HepG2 (cell line): ENCODE data around the gene IL6R. TPM values are rescaled to one million over a fixed set of nuclear protein-coding genes. Genes with fewer than 3 reads are reported as not detected.

Source experiments
- ERF ChIP-seq: IDR thresholded peaks from 2 replicates; pipeline ENCODE4 v1.6.1; 2018; ENCODE audit warnings: missing biosample characterization, missing genetic modification reagents
- HNF4A ChIP-seq: sonication (generic); formaldehyde crosslinking; IDR thresholded peaks from 2 replicates; pipeline ENCODE4 v1.4.0; 2020; ENCODE audit warnings: missing genetic modification reagents
- HOXA9 ChIP-seq: sonication (generic); formaldehyde crosslinking; IDR thresholded peaks from 2 replicates; pipeline ENCODE4 v1.8.1; 2022; ENCODE audit warnings: missing genetic modification reagents, mild to moderate bottlenecking, moderate library complexity, borderline replicate concordance
- MBNL3 ChIP-seq: fragments of 250-450 bp; sonication (Bioruptor Pico); conservative IDR thresholded peaks from 2 replicates; pipeline ENCODE4 v1.8.0; 2022; ENCODE audit warnings: mild to moderate bottlenecking, inconsistent platforms
- PAWR ChIP-seq: sonication (generic); formaldehyde crosslinking; IDR thresholded peaks from 2 replicates; pipeline ENCODE4 v1.4.0; 2020; ENCODE audit warnings: missing genetic modification reagents, mild to moderate bottlenecking, borderline replicate concordance
- PPARG ChIP-seq: conservative IDR thresholded peaks from 2 replicates; pipeline ENCODE4 v1.6.1; 2016; ENCODE audit warnings: missing biosample characterization, missing genetic modification reagents
- PRMT3 ChIP-seq: sonication (generic); formaldehyde crosslinking; IDR thresholded peaks from 2 replicates; pipeline ENCODE4 v1.8.1; 2022; ENCODE audit warnings: low read depth, mild to moderate bottlenecking, moderate library complexity, missing genetic modification reagents, borderline replicate concordance
- TEAD2 ChIP-seq: sonication (generic); formaldehyde crosslinking; IDR thresholded peaks from 2 replicates; pipeline ENCODE4 v1.9.0; 2021; ENCODE audit warnings: missing genetic modification reagents
- ZKSCAN1 ChIP-seq: fragments of 150-350 bp; IDR thresholded peaks from 2 replicates; pipeline ENCODE4 v1.6.1; 2014; ENCODE audit warnings: low read length
- ZNF180 ChIP-seq: sonication (generic); formaldehyde crosslinking; IDR thresholded peaks from 2 replicates; pipeline ENCODE4 v1.4.0; 2020; ENCODE audit warnings: low read depth, missing genetic modification reagents, borderline replicate concordance
- ZNF20 ChIP-seq: sonication (generic); formaldehyde crosslinking; IDR thresholded peaks from 2 replicates; pipeline ENCODE4 v1.4.0; 2020; ENCODE audit warnings: mild to moderate bottlenecking, moderate library complexity, missing genetic modification reagents
- ZNF251 ChIP-seq: sonication (generic); formaldehyde crosslinking; IDR thresholded peaks from 2 replicates; pipeline ENCODE4 v1.9.0; 2021; ENCODE audit warnings: mild to moderate bottlenecking, missing genetic modification reagents
- ZNF296 ChIP-seq: sonication (generic); formaldehyde crosslinking; conservative IDR thresholded peaks from 2 replicates; pipeline ENCODE4 v1.5.0; 2020; ENCODE audit warnings: mild to moderate bottlenecking, missing genetic modification reagents
- ZNF350 ChIP-seq: sonication (generic); formaldehyde crosslinking; IDR thresholded peaks from 2 replicates; pipeline ENCODE4 v1.4.0; 2020; ENCODE audit warnings: mild to moderate bottlenecking, low read depth, missing genetic modification reagents, borderline replicate concordance
- ZNF598 ChIP-seq: sonication (generic); formaldehyde crosslinking; IDR thresholded peaks from 2 replicates; pipeline ENCODE4 v1.5.1; 2020; ENCODE audit warnings: mild to moderate bottlenecking, missing genetic modification reagents, borderline replicate concordance
- ZNF891 ChIP-seq: sonication (generic); formaldehyde crosslinking; IDR thresholded peaks from 2 replicates; pipeline ENCODE4 v1.5.0; 2020; ENCODE audit warnings: mild to moderate bottlenecking, missing genetic modification reagents
- polyA plus RNA-seq, 8 experiments: library from polyadenylated mRNA; depleted of rRNA in 3 of 8; stranded (reverse) in 7 of 8; unstranded in 1 of 8; fragments of >200 nt; fragmentation: Illumina TruSeq in 4 of 8; extraction: Trizol in 4 of 8; gene quantifications; 2 replicates each; pipeline versions ENCODE4 v1.2.1 to v1.2.3, GENCODE V29; 2011 to 2016; ENCODE audit warnings: low read depth in 4 of 8, missing spikeins in 1 of 8, mixed read lengths in 1 of 8; ENCODE audit not compliant: insufficient read depth in 1 of 8
- total RNA-seq, 5 experiments: library from RNA; depleted of rRNA; stranded (reverse); fragments of >200 nt; fragmentation: Illumina TruSeq; extraction: Trizol; gene quantifications; 2 replicates each; pipeline ENCODE4 v1.2.3, GENCODE V29; 2016; ENCODE audit warnings: low read depth in 1 of 5
- TF ChIP-seq, protein P1 (sequence below): sonication (generic); formaldehyde crosslinking; IDR thresholded peaks from 2 replicates; pipeline ENCODE4 v1.8.0; 2022; ENCODE audit warnings: low read depth, missing genetic modification reagents
- TF ChIP-seq, protein P2 (sequence below): sonication (generic); formaldehyde crosslinking; IDR thresholded peaks from 2 replicates; pipeline ENCODE4 v1.5.0; 2020; ENCODE audit warnings: mild to moderate bottlenecking, missing genetic modification reagents, moderate library complexity
- TF ChIP-seq, protein P3 (sequence below): sonication (generic); formaldehyde crosslinking; IDR thresholded peaks from 2 replicates; pipeline ENCODE4 v1.5.1; 2020; ENCODE audit warnings: mild to moderate bottlenecking, moderate library complexity, missing genetic modification reagents
- TF ChIP-seq, protein P4 (sequence below): sonication (generic); formaldehyde crosslinking; IDR thresholded peaks from 2 replicates; pipeline ENCODE4 v1.4.0; 2020; ENCODE audit warnings: low read depth, missing genetic modification reagents

The IL6R gene
- total and polyA plus RNA-seq, 2 of the 13 experiments (the other 11 are each of a cell fraction or from before 2014, with no cell fraction given) = 5.0 to 24.5 TPM

DNA sequence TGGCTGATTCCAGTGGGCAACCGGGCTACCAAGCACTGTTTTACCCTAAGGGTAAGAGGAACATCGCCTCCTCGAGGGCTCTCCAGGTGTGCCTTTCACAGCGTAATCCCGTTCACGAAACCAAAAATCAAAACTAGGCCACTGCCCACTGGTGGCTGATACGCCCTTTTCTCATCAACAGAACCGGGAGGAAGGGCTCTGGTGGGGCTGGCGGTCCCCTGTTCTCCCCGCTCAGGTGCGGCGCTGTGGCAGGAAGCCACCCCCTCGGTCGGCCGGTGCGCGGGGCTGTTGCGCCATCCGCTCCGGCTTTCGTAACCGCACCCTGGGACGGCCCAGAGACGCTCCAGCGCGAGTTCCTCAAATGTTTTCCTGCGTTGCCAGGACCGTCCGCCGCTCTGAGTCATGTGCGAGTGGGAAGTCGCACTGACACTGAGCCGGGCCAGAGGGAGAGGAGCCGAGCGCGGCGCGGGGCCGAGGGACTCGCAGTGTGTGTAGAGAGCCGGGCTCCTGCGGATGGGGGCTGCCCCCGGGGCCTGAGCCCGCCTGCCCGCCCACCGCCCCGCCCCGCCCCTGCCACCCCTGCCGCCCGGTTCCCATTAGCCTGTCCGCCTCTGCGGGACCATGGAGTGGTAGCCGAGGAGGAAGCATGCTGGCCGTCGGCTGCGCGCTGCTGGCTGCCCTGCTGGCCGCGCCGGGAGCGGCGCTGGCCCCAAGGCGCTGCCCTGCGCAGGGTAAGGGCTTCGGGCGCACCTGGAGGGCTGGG lies at the start of gene IL6R (continued):
- TF ChIP-seq, protein P1, sequence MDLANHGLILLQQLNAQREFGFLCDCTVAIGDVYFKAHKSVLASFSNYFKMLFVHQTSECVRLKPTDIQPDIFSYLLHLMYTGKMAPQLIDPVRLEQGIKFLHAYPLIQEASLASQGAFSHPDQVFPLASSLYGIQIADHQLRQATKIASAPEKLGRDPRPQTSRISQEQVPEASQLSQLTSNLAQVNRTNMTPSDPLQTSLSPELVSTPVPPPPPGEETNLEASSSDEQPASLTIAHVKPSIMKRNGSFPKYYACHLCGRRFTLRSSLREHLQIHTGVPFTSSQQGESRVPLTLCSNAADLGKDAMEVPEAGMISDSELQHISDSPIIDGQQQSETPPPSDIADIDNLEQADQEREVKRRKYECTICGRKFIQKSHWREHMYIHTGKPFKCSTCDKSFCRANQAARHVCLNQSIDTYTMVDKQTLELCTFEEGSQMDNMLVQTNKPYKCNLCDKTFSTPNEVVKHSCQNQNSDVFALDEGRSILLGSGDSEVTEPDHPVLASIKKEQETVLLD (CRISPR knock-in tag) = no peak
- no peak for TF ChIP-seq ZNF180 (CRISPR knock-in tag)
- TF ChIP-seq PRMT3 (CRISPR knock-in tag) = no peak
- TF ChIP-seq, protein P2, sequence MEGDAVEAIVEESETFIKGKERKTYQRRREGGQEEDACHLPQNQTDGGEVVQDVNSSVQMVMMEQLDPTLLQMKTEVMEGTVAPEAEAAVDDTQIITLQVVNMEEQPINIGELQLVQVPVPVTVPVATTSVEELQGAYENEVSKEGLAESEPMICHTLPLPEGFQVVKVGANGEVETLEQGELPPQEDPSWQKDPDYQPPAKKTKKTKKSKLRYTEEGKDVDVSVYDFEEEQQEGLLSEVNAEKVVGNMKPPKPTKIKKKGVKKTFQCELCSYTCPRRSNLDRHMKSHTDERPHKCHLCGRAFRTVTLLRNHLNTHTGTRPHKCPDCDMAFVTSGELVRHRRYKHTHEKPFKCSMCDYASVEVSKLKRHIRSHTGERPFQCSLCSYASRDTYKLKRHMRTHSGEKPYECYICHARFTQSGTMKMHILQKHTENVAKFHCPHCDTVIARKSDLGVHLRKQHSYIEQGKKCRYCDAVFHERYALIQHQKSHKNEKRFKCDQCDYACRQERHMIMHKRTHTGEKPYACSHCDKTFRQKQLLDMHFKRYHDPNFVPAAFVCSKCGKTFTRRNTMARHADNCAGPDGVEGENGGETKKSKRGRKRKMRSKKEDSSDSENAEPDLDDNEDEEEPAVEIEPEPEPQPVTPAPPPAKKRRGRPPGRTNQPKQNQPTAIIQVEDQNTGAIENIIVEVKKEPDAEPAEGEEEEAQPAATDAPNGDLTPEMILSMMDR (CRISPR knock-in tag) = peak; percentile 89
- TF ChIP-seq TEAD2 = no peak
- TF ChIP-seq PPARG (CRISPR knock-in tag) = no peak
- TF ChIP-seq HOXA9 (CRISPR knock-in tag) = no peak
- TF ChIP-seq ZKSCAN1 = no peak
- 0 out of 2 replicates have a peak, but pooled peaks have one; percentile 58 for TF ChIP-seq ERF (CRISPR knock-in tag)
- no peak for TF ChIP-seq ZNF296 (CRISPR knock-in tag)
- TF ChIP-seq, protein P3, sequence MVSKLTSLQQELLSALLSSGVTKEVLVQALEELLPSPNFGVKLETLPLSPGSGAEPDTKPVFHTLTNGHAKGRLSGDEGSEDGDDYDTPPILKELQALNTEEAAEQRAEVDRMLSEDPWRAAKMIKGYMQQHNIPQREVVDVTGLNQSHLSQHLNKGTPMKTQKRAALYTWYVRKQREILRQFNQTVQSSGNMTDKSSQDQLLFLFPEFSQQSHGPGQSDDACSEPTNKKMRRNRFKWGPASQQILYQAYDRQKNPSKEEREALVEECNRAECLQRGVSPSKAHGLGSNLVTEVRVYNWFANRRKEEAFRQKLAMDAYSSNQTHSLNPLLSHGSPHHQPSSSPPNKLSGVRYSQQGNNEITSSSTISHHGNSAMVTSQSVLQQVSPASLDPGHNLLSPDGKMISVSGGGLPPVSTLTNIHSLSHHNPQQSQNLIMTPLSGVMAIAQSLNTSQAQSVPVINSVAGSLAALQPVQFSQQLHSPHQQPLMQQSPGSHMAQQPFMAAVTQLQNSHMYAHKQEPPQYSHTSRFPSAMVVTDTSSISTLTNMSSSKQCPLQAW (CRISPR knock-in tag) = peak; percentile 62; the same call in 1 of the 2 replicates
- no peak for TF ChIP-seq PAWR
- TF ChIP-seq HNF4A (CRISPR knock-in tag) = peak; percentile 32; the same call in 1 of the 2 replicates
- TF ChIP-seq MBNL3 (CRISPR knock-in tag) = no peak
- TF ChIP-seq ZNF251 = no peak
- TF ChIP-seq ZNF350 = 0 out of 2 replicates have a peak, but pooled peaks have one; percentile 38
- 0 out of 2 replicates have a peak, but pooled peaks have one; percentile 13 for TF ChIP-seq ZNF891 (CRISPR knock-in tag)
- peak; percentile 20; the same call in 1 of the 2 replicates for TF ChIP-seq ZNF598 (CRISPR knock-in tag)
- no peak for TF ChIP-seq ZNF20
- TF ChIP-seq, protein P4, sequence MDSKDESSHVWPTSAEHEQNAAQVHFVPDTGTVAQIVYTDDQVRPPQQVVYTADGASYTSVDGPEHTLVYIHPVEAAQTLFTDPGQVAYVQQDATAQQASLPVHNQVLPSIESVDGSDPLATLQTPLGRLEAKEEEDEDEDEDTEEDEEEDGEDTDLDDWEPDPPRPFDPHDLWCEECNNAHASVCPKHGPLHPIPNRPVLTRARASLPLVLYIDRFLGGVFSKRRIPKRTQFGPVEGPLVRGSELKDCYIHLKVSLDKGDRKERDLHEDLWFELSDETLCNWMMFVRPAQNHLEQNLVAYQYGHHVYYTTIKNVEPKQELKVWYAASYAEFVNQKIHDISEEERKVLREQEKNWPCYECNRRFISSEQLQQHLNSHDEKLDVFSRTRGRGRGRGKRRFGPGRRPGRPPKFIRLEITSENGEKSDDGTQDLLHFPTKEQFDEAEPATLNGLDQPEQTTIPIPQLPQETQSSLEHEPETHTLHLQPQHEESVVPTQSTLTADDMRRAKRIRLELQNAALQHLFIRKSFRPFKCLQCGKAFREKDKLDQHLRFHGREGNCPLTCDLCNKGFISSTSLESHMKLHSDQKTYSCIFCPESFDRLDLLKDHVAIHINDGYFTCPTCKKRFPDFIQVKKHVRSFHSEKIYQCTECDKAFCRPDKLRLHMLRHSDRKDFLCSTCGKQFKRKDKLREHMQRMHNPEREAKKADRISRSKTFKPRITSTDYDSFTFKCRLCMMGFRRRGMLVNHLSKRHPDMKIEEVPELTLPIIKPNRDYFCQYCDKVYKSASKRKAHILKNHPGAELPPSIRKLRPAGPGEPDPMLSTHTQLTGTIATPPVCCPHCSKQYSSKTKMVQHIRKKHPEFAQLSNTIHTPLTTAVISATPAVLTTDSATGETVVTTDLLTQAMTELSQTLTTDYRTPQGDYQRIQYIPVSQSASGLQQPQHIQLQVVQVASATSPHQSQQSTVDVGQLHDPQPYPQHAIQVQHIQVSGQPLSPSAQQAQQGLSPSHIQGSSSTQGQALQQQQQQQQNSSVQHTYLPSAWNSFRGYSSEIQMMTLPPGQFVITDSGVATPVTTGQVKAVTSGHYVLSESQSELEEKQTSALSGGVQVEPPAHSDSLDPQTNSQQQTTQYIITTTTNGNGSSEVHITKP (CRISPR knock-in tag) = peak; percentile 69; the same call in 1 of the 2 replicates
